Astrocyte of the hippocampus (primary cell): ENCODE measurements around the gene CPEB2.

Source experiments
- DNase-seq: peaks from one replicate; pipeline ENCODE4 v3.0.0; 2011; ENCODE audit warnings: low read depth, low spot score

The CPEB2 gene

DNA sequence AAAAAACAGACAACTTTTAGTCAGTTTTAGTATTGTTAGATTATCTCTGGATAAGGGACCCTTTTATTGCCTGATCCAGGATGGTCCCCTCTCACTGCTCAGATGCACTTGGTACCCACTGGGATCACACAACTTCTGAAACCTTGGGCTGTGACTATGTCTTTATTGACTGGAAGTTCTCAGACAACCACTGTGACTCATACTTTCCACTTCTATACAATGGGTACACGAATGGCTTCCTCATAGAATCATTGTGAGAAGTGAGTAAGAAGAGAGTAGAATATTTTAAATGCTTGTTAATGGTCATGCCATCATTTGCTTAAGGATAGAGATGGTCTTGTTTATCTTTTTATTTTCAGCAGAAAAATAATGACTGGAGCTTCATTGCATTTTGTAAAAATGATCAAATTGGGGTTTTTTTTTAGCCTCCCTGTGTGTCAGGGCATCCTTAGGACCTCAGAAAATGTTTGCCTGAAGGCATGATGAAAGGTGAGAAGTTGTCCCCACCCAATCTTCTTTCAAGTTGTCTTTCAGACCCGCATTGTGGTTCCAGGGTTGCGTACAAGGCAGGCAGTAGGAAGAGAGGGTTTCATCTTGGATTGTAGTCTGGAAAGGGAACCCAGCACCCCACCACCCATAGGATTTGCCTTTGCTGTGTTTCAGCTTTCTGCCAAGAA, 115.1 kb downstream of the CPEB2 start:
- DNase-seq = no peak

GRCh38 chr4:15118292-15118691, 116.0 kb downstream of the CPEB2 start:
- peak; percentile 93 for DNase-seq
